LNCaP clone FGC (cell line): ENCODE measurements around the gene SORBS1.

Source experiments
- DNase-seq: peaks from one replicate; pipeline ENCODE4 v3.0.0-alpha.2; 2011; ENCODE audit warnings: low read depth
- H3K4me3 ChIP-seq: 2 replicates; pipeline ENCODE4 v1.5.1; 2011; ENCODE audit warnings: mild to moderate bottlenecking, low read depth, low read length, control low read depth
- CTCF ChIP-seq: IDR thresholded peaks from 2 replicates; pipeline ENCODE4 v1.5.1; 2012; ENCODE audit warnings: mild to moderate bottlenecking; ENCODE audit not compliant: control insufficient read depth, insufficient read depth; ENCODE audit errors: extremely low read depth

Gene SORBS1

GRCh38 chr10:95312986-95313495 is 248.1 kb downstream of the SORBS1 start:
- TF ChIP-seq CTCF = no peak
- no peak overlapping the region for H3K4me3 ChIP-seq
- DNase-seq = no peak

DNA sequence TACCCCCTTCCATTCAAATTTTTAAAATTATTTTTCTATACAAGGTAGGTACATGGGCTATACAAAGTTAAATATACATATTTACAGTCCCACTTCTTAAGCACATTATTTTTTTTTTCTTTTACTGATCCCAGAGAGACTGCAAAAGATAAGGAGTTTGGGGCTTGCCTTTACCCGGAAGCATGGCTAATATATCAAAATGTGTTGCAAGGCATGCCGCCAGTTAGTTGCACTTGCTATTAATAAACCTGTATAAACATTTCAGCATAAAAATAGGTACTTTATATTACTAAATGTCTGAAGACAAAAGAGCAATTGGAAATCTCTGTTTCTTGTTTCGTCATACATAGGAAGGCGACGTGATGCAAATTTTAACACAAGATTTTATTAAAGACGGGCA is 248.9 kb downstream of the SORBS1 start:
- no peak for DNase-seq
- no peak for TF ChIP-seq CTCF
- no peak overlapping the region for H3K4me3 ChIP-seq

DNA sequence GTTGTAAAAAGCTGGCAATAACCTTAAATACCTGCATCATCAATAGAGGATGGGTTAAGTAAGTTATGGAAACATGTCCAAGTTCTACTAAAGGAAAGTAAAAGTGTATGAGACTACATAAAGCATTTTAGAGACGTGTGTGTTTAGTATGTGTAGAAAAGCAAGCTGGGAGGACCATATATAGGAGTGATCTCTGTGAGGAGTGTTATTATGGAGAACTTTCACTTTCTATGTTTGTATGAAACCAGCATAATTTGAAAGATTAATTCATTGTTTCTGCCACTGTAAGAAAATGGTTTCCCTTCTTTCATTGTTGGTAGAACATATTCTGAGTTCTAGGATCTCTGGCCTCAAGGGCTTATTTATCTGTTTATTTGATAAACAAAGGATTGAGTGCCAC is 251.2 kb downstream of the SORBS1 start:
- no peak for DNase-seq
- TF ChIP-seq CTCF = no peak
- H3K4me3 ChIP-seq = no peak overlapping the region

GRCh38 chr10:95308389-95309302 is 252.5 kb downstream of the SORBS1 start:
- no peak for TF ChIP-seq CTCF
- no peak overlapping the region for H3K4me3 ChIP-seq
- DNase-seq = peak; percentile 76

- TF ChIP-seq CTCF = no peak
- no peak overlapping the region for H3K4me3 ChIP-seq
- DNase-seq = no peak
Observed at GRCh38 chr10:95306851-95307250, 254.3 kb downstream of the SORBS1 start.

DNA sequence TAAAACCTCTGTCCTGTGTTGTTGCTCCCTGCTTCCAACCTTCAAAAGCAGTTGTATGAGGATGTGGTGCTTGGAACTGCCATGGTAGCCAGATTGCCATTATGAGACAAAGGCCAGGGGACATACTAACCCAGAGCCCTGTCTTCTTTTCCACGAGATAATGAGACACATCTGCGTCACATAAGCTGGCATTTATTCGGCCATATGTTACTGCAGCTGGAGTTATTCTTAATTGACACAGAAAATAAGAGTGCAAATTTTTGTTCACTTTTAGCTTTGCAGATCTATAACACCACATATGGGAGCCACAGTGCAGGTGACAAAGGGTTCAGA is 254.9 kb downstream of the SORBS1 start:
- no peak for TF ChIP-seq CTCF
- H3K4me3 ChIP-seq = no peak overlapping the region
- no peak for DNase-seq
